ENCODE results near the gene SREBF1. TPM values are rescaled to one million over a fixed set of nuclear protein-coding genes. Genes with fewer than 3 reads are reported as not detected.

Gene SREBF1
- total RNA-seq, 1 donor from 2014 or later: 28.4 TPM

- DNase-seq (ENCODE audit: low read depth in 2 of 2): no peak
These were observed 40.6 kb downstream of the SREBF1 start for GRCh38 chr17:17795946-17796786.

- DNase-seq (ENCODE audit: low read depth in 2 of 2): no peak
These were observed 41.5 kb downstream of the SREBF1 start for GRCh38 chr17:17795296-17795695.

GRCh38 chr17:17794382-17794781 lies 42.4 kb downstream of the SREBF1 start:
- no peak for DNase-seq (ENCODE audit: low read depth in 2 of 2)

GRCh38 chr17:17793378-17794214 lies 43.2 kb downstream of the SREBF1 start:
- no peak for DNase-seq (ENCODE audit: low read depth in 2 of 2)

GRCh38 chr17:17792551-17793377 lies 44.0 kb downstream of the SREBF1 start:
- DNase-seq (ENCODE audit: low read depth in 2 of 2): peak; percentile 57 to 82

- DNase-seq (ENCODE audit: low read depth in 2 of 2): no peak
These were observed 44.7 kb downstream of the SREBF1 start for GRCh38 chr17:17792037-17792550.

GRCh38 chr17:17790637-17791464 lies 45.9 kb downstream of the SREBF1 start:
- DNase-seq (ENCODE audit: low read depth in 2 of 2): no peak

GRCh38 chr17:17789828-17790636 lies 46.8 kb downstream of the SREBF1 start:
- DNase-seq (ENCODE audit: low read depth in 2 of 2): no peak

GRCh38 chr17:17789410-17789809 lies 47.4 kb downstream of the SREBF1 start:
- DNase-seq (ENCODE audit: low read depth in 2 of 2): no peak

- DNase-seq (ENCODE audit: low read depth in 2 of 2): no peak
These were observed 47.8 kb downstream of the SREBF1 start for GRCh38 chr17:17788967-17789366.

- DNase-seq (ENCODE audit: low read depth in 2 of 2): no peak
These were observed 49.2 kb downstream of the SREBF1 start for GRCh38 chr17:17787568-17787967.

- no peak for DNase-seq (ENCODE audit: low read depth in 2 of 2)
These were observed 49.8 kb downstream of the SREBF1 start for GRCh38 chr17:17786998-17787397.

- no peak for DNase-seq (ENCODE audit: low read depth in 2 of 2)
These were observed 51.4 kb downstream of the SREBF1 start for GRCh38 chr17:17785407-17785806.

GRCh38 chr17:17784657-17785267 lies 52.0 kb downstream of the SREBF1 start:
- no peak for DNase-seq (ENCODE audit: low read depth in 2 of 2)

GRCh38 chr17:17783825-17784656 lies 52.7 kb downstream of the SREBF1 start:
- peak; percentile 41 for DNase-seq (ENCODE audit: low read depth in 2 of 2)

GRCh38 chr17:17783116-17783824 lies 53.5 kb downstream of the SREBF1 start:
- DNase-seq (ENCODE audit: low read depth in 2 of 2): peak; percentile 25 to 30

GRCh38 chr17:17782523-17783115 lies 54.2 kb downstream of the SREBF1 start:
- DNase-seq (ENCODE audit: low read depth in 2 of 2): no peak

All from lung microvascular endothelial cell (primary cell).